Measurements from ENCODE around the gene FASLG. TPM values are rescaled to one million over a fixed set of nuclear protein-coding genes. Genes with fewer than 3 reads are reported as not detected.

Gene FASLG
- total RNA-seq, 1 experiment from 2014 or later: not detected

DNA sequence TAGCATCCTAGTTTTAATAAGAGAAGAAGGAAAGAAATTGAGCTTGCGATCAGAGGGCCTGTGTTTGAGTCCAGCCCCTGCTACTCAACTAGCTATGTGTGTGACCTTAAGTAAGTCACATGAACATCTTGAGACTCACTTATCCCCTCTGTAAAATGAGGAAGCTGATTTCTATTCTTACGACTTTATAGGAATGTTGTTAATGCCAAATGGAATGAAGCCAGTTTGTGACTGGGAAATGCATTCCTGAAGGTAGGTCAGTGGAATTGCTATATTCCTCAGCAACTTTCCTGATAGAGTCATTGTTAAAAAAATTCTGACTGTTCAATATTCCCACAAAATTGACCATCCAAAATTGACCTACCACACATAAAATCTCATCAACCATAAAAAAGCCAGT, 14.9 kb downstream of the FASLG start:
- TF ChIP-seq, protein P1, sequence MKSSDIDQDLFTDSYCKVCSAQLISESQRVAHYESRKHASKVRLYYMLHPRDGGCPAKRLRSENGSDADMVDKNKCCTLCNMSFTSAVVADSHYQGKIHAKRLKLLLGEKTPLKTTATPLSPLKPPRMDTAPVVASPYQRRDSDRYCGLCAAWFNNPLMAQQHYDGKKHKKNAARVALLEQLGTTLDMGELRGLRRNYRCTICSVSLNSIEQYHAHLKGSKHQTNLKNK (CRISPR knock-in tag; IDR thresholded peaks at IDR 0.05): no peak
- no peak for TF ChIP-seq NFATC4 (CRISPR knock-in tag; IDR thresholded peaks at IDR 0.05)
- TF ChIP-seq, protein P2, sequence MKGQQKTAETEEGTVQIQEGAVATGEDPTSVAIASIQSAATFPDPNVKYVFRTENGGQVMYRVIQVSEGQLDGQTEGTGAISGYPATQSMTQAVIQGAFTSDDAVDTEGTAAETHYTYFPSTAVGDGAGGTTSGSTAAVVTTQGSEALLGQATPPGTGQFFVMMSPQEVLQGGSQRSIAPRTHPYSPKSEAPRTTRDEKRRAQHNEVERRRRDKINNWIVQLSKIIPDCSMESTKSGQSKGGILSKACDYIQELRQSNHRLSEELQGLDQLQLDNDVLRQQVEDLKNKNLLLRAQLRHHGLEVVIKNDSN (CRISPR knock-in tag; IDR thresholded peaks at IDR 0.05): no peak
- no peak for TF ChIP-seq ESRRA (CRISPR knock-in tag; IDR thresholded peaks at IDR 0.05; ENCODE audit: borderline replicate concordance)
- TF ChIP-seq JUN (CRISPR knock-in tag; IDR thresholded peaks at IDR 0.05): no peak
- TF ChIP-seq, protein P3, sequence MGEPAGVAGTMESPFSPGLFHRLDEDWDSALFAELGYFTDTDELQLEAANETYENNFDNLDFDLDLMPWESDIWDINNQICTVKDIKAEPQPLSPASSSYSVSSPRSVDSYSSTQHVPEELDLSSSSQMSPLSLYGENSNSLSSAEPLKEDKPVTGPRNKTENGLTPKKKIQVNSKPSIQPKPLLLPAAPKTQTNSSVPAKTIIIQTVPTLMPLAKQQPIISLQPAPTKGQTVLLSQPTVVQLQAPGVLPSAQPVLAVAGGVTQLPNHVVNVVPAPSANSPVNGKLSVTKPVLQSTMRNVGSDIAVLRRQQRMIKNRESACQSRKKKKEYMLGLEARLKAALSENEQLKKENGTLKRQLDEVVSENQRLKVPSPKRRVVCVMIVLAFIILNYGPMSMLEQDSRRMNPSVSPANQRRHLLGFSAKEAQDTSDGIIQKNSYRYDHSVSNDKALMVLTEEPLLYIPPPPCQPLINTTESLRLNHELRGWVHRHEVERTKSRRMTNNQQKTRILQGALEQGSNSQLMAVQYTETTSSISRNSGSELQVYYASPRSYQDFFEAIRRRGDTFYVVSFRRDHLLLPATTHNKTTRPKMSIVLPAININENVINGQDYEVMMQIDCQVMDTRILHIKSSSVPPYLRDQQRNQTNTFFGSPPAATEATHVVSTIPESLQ (CRISPR knock-in tag; IDR thresholded peaks at IDR 0.05): no peak
- TF ChIP-seq, protein P4, sequence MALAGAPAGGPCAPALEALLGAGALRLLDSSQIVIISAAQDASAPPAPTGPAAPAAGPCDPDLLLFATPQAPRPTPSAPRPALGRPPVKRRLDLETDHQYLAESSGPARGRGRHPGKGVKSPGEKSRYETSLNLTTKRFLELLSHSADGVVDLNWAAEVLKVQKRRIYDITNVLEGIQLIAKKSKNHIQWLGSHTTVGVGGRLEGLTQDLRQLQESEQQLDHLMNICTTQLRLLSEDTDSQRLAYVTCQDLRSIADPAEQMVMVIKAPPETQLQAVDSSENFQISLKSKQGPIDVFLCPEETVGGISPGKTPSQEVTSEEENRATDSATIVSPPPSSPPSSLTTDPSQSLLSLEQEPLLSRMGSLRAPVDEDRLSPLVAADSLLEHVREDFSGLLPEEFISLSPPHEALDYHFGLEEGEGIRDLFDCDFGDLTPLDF (CRISPR knock-in tag; IDR thresholded peaks at IDR 0.05): no peak
- no peak for TF ChIP-seq GRHL2 (CRISPR knock-in tag; IDR thresholded peaks at IDR 0.05; ENCODE audit: insufficient replicate concordance, severe bottlenecking)
- no peak for TF ChIP-seq SOX15 (CRISPR knock-in tag; IDR thresholded peaks at IDR 0.05)
- no peak for TF ChIP-seq SP1 (CRISPR knock-in tag; conservative IDR thresholded peaks at IDR 0.05)
- no peak for TF ChIP-seq ZNF121 (CRISPR knock-in tag; IDR thresholded peaks at IDR 0.05)
- no peak for TF ChIP-seq ZNF232 (CRISPR knock-in tag; IDR thresholded peaks at IDR 0.05)
- no peak for TF ChIP-seq RELA (CRISPR knock-in tag; IDR thresholded peaks at IDR 0.05; ENCODE audit: borderline replicate concordance)
- TF ChIP-seq, protein P5, sequence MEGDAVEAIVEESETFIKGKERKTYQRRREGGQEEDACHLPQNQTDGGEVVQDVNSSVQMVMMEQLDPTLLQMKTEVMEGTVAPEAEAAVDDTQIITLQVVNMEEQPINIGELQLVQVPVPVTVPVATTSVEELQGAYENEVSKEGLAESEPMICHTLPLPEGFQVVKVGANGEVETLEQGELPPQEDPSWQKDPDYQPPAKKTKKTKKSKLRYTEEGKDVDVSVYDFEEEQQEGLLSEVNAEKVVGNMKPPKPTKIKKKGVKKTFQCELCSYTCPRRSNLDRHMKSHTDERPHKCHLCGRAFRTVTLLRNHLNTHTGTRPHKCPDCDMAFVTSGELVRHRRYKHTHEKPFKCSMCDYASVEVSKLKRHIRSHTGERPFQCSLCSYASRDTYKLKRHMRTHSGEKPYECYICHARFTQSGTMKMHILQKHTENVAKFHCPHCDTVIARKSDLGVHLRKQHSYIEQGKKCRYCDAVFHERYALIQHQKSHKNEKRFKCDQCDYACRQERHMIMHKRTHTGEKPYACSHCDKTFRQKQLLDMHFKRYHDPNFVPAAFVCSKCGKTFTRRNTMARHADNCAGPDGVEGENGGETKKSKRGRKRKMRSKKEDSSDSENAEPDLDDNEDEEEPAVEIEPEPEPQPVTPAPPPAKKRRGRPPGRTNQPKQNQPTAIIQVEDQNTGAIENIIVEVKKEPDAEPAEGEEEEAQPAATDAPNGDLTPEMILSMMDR (IDR thresholded peaks at IDR 0.05): no peak
- TF ChIP-seq, protein P6, sequence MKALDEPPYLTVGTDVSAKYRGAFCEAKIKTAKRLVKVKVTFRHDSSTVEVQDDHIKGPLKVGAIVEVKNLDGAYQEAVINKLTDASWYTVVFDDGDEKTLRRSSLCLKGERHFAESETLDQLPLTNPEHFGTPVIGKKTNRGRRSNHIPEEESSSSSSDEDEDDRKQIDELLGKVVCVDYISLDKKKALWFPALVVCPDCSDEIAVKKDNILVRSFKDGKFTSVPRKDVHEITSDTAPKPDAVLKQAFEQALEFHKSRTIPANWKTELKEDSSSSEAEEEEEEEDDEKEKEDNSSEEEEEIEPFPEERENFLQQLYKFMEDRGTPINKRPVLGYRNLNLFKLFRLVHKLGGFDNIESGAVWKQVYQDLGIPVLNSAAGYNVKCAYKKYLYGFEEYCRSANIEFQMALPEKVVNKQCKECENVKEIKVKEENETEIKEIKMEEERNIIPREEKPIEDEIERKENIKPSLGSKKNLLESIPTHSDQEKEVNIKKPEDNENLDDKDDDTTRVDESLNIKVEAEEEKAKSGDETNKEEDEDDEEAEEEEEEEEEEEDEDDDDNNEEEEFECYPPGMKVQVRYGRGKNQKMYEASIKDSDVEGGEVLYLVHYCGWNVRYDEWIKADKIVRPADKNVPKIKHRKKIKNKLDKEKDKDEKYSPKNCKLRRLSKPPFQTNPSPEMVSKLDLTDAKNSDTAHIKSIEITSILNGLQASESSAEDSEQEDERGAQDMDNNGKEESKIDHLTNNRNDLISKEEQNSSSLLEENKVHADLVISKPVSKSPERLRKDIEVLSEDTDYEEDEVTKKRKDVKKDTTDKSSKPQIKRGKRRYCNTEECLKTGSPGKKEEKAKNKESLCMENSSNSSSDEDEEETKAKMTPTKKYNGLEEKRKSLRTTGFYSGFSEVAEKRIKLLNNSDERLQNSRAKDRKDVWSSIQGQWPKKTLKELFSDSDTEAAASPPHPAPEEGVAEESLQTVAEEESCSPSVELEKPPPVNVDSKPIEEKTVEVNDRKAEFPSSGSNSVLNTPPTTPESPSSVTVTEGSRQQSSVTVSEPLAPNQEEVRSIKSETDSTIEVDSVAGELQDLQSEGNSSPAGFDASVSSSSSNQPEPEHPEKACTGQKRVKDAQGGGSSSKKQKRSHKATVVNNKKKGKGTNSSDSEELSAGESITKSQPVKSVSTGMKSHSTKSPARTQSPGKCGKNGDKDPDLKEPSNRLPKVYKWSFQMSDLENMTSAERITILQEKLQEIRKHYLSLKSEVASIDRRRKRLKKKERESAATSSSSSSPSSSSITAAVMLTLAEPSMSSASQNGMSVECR (CRISPR knock-in tag; IDR thresholded peaks at IDR 0.05; ENCODE audit: borderline replicate concordance): no peak
- TF ChIP-seq, protein P7, sequence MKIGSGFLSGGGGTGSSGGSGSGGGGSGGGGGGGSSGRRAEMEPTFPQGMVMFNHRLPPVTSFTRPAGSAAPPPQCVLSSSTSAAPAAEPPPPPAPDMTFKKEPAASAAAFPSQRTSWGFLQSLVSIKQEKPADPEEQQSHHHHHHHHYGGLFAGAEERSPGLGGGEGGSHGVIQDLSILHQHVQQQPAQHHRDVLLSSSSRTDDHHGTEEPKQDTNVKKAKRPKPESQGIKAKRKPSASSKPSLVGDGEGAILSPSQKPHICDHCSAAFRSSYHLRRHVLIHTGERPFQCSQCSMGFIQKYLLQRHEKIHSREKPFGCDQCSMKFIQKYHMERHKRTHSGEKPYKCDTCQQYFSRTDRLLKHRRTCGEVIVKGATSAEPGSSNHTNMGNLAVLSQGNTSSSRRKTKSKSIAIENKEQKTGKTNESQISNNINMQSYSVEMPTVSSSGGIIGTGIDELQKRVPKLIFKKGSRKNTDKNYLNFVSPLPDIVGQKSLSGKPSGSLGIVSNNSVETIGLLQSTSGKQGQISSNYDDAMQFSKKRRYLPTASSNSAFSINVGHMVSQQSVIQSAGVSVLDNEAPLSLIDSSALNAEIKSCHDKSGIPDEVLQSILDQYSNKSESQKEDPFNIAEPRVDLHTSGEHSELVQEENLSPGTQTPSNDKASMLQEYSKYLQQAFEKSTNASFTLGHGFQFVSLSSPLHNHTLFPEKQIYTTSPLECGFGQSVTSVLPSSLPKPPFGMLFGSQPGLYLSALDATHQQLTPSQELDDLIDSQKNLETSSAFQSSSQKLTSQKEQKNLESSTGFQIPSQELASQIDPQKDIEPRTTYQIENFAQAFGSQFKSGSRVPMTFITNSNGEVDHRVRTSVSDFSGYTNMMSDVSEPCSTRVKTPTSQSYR (CRISPR knock-in tag; IDR thresholded peaks at IDR 0.05): no peak
- TF ChIP-seq, protein P8, sequence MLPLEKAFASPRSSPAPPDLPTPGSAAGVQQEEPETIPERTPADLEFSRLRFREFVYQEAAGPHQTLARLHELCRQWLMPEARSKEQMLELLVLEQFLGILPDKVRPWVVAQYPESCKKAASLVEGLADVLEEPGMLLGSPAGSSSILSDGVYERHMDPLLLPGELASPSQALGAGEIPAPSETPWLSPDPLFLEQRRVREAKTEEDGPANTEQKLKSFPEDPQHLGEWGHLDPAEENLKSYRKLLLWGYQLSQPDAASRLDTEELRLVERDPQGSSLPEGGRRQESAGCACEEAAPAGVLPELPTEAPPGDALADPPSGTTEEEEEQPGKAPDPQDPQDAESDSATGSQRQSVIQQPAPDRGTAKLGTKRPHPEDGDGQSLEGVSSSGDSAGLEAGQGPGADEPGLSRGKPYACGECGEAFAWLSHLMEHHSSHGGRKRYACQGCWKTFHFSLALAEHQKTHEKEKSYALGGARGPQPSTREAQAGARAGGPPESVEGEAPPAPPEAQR (CRISPR knock-in tag; IDR thresholded peaks at IDR 0.05): no peak
- TF ChIP-seq NFE2L1 (CRISPR knock-in tag; IDR thresholded peaks at IDR 0.05): no peak
- TF ChIP-seq, protein P9, sequence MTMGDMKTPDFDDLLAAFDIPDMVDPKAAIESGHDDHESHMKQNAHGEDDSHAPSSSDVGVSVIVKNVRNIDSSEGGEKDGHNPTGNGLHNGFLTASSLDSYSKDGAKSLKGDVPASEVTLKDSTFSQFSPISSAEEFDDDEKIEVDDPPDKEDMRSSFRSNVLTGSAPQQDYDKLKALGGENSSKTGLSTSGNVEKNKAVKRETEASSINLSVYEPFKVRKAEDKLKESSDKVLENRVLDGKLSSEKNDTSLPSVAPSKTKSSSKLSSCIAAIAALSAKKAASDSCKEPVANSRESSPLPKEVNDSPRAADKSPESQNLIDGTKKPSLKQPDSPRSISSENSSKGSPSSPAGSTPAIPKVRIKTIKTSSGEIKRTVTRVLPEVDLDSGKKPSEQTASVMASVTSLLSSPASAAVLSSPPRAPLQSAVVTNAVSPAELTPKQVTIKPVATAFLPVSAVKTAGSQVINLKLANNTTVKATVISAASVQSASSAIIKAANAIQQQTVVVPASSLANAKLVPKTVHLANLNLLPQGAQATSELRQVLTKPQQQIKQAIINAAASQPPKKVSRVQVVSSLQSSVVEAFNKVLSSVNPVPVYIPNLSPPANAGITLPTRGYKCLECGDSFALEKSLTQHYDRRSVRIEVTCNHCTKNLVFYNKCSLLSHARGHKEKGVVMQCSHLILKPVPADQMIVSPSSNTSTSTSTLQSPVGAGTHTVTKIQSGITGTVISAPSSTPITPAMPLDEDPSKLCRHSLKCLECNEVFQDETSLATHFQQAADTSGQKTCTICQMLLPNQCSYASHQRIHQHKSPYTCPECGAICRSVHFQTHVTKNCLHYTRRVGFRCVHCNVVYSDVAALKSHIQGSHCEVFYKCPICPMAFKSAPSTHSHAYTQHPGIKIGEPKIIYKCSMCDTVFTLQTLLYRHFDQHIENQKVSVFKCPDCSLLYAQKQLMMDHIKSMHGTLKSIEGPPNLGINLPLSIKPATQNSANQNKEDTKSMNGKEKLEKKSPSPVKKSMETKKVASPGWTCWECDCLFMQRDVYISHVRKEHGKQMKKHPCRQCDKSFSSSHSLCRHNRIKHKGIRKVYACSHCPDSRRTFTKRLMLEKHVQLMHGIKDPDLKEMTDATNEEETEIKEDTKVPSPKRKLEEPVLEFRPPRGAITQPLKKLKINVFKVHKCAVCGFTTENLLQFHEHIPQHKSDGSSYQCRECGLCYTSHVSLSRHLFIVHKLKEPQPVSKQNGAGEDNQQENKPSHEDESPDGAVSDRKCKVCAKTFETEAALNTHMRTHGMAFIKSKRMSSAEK (CRISPR knock-in tag; IDR thresholded peaks at IDR 0.05; ENCODE audit: borderline replicate concordance): no peak
- Mint-ChIP-seq H3K27me3 (ENCODE audit: low read depth) (no peaks in the 10 kb centered on the region), H3K4me3 (no peak overlapping the region), H3K4me1 (peaks cover 16% of the 10 kb centered on the region), H3K36me3 (no peaks in the 10 kb centered on the region), H3K27ac (no peak overlapping the region), H3K9me3 (peaks cover 5% of the 10 kb centered on the region)
- ChIA-PET POLR2A (no interaction called here), CTCF (interaction anchor here (1.1 kb wide), 1 partner anchor 46 kb away, joined by 3 read pairs; no protein-coding TSS in a partner anchor)
- ATAC-seq (no peak), DNase-seq (ENCODE audit: low spot score) (no peak)

All from WTC11 (cell line).